Fibroblast of pulmonary artery (primary cell): ENCODE data around the gene IFITM1.

Experiments used
- DNase-seq: peaks from one replicate; pipeline ENCODE4 v3.0.0-alpha.2; 2010; ENCODE audit warnings: low read depth
- H3K4me3 ChIP-seq: replicated peaks from 2 replicates; pipeline ENCODE4 v1.5.1; 2011; ENCODE audit warnings: low read depth, mild to moderate bottlenecking, control low read depth, low read length, moderate library complexity
- TF ChIP-seq, protein P1 (sequence below): IDR thresholded peaks from 2 replicates; pipeline ENCODE4 v1.5.1; 2011; ENCODE audit warnings: mild to moderate bottlenecking, control low read depth, low read length, inconsistent platforms; ENCODE audit errors: missing control alignments

The IFITM1 gene

DNA sequence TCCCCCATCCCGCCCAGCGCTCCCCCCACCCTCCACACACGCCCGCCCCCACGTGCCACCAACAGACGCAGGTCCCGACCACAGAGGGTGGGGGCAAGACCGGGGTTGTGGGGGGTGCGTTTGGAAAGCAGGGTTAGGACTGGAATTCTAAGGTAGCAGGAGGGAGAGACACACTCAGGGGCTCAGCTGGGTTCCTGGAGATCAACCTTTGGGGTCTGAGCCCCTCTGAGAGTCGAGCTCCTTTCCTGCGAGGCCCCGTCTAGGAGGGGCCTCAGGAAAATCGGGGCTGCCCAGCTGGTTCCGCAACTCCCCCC, 24.5 kb upstream of the IFITM1 start:
- TF ChIP-seq, protein P1, sequence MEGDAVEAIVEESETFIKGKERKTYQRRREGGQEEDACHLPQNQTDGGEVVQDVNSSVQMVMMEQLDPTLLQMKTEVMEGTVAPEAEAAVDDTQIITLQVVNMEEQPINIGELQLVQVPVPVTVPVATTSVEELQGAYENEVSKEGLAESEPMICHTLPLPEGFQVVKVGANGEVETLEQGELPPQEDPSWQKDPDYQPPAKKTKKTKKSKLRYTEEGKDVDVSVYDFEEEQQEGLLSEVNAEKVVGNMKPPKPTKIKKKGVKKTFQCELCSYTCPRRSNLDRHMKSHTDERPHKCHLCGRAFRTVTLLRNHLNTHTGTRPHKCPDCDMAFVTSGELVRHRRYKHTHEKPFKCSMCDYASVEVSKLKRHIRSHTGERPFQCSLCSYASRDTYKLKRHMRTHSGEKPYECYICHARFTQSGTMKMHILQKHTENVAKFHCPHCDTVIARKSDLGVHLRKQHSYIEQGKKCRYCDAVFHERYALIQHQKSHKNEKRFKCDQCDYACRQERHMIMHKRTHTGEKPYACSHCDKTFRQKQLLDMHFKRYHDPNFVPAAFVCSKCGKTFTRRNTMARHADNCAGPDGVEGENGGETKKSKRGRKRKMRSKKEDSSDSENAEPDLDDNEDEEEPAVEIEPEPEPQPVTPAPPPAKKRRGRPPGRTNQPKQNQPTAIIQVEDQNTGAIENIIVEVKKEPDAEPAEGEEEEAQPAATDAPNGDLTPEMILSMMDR = no peak
- no peak for DNase-seq
- H3K4me3 ChIP-seq = peak overlapping the region; percentile 52

DNA sequence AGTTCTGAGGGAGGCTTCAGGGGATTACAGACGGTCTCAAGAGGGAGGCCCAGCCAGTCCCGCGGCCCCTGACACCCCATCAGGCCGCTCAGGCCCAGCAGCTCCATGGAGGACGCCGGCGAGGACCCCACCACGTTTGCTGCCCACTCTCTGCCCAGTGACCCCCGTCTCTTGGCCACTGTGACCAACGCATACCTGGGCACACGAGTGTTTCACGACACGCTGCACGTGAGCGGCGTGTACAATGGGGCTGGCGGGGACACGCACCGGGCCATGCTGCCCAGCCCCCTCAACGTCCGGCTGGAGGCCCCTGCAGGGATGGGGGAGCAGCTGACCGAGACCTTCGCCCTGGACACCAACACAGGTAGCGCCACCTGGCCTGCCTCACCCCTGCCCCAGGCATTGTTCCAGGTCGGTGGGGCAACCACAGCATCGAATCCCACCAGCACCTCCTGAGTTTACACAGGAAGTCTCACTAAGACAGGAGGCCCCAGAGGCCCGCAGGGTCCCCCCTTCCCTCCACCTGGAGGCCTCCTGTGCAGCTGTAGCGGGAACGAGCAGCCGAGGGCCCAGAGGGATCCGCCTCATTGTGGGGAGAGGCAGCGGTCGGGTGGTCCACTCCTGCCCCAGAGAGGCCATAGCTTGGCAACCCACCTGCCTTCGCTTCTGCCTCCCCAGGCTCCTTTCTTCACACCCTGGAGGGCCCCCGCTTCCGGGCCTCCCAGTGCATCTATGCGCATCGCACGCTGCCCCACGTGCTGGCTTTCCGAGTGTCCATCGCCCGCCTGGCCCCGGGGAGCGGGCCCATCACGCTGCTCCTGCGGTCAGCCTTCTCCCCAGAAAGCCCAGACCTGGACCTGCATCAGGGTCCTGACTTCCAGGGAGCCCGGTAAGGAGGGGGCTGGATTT, 23.9 kb upstream of the IFITM1 start:
- TF ChIP-seq, protein P1 = no peak
- no peak for DNase-seq
- peak overlapping the region; percentile 52 for H3K4me3 ChIP-seq

DNA sequence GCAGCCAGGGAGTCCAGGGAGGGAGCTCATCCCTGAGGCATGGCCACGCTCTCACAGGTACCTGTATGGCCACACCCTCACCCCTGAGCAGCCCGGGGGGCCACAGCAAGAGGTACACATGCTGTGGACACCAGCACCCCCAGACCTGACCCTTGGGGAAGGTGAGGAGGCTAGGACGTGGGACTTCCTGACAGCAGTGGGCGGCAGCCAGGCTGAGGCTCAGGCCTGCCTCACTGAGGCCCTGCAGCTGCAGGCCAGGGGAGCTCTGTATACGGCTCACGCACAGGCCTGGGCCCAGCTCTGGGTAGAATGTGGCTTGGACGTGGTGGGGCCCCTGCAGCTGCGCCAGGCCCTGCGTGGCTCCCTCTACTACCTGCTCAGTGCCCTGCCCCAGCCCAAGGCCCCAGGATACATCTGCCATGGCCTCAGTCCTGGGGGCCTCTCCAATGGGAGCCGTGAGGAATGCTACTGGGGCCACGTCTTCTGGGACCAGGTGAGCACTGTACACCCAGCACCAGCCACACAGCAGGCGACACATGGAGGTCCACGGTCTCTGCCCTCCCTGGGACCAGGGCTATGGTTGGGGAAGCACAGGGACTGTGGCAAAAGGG, 23.1 kb upstream of the IFITM1 start:
- TF ChIP-seq, protein P1 = no peak
- DNase-seq = no peak
- no peak overlapping the region for H3K4me3 ChIP-seq

DNA sequence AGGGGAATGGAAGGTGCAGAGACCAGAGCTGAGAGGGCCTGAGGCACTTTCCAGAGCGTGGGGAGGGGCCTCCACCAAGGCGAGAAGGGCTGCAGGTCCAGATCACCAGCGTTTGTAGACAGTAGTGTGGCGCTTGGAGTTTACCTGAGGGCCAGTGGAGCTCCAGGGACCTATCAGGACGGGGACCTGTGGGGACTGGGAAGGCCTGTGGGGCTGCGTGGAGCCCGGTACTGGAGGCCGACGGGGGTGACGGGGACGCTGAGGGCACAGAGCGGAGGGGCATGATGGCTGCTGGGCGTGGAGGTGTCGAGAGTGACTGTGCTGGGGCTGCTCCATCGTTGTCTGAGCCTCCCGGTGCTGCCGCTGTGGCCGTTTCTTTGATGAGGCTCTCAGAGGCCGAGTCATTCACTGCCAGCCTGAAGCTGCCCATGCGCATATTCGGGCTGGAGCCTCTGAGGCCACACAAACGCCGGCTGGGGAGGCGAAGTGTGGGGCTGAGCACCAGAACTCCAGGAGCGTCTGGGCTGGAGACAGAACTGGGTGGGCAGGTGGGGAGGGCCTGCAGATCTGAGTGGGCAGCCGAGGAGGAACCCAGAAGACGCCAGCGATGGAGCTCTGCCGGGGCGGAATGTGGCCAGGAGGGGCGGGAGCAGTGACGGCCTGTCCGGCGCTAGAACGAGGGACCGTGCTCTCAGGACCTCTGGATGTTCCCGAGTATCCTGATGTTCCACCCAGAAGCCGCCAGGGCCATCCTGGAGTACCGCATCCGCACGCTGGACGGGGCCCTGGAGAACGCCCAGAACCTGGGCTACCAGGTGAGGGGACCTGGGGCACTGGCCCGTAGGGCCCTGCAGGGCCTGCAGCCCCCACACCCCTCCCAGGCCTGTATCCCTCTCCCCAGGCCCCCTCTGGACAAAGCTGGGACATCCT, 22.3 kb upstream of the IFITM1 start:
- H3K4me3 ChIP-seq = no peak overlapping the region
- no peak for DNase-seq
- TF ChIP-seq, protein P1 = no peak

DNA sequence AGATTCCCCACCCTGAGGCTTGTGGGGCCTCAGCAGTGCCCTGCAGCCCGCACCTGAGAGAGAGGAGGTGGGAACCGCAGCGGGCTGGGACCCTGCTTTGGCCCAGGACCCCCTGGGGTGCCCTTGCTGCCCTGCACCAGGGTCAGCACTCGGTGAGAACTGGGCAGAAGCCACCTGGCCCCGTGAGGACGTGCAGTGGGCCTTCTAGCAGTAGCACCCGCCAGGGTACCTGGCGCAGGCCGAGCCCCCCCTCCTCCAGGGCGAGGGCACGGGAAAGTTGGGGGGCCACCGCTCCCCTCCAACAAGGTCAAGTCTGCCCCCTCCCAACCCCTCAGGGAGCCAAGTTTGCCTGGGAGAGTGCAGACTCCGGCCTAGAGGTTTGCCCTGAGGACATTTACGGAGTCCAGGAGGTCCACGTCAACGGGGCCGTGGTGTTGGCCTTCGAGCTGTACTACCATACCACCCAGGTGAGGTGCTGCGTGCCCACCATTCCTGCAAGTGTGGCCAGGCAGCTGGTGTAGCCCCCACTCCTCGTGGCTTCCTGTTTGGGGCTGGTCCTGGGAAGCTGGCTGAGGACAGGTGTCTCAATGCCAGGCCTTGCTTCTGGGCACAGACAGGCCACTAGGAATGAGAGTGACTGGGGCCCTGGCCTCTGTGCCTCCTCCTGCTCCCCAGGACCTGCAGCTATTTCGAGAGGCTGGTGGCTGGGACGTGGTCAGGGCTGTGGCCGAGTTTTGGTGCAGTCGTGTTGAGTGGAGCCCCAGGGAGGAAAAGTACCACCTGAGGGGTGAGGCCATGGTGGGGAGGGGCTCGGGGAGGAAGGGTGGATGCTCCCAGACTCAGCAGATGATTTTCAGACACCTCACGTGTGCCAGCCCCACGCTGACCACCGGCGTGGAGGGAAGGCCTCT, 21.4 kb upstream of the IFITM1 start:
- H3K4me3 ChIP-seq = no peak overlapping the region
- no peak for DNase-seq
- TF ChIP-seq, protein P1 = no peak

DNA sequence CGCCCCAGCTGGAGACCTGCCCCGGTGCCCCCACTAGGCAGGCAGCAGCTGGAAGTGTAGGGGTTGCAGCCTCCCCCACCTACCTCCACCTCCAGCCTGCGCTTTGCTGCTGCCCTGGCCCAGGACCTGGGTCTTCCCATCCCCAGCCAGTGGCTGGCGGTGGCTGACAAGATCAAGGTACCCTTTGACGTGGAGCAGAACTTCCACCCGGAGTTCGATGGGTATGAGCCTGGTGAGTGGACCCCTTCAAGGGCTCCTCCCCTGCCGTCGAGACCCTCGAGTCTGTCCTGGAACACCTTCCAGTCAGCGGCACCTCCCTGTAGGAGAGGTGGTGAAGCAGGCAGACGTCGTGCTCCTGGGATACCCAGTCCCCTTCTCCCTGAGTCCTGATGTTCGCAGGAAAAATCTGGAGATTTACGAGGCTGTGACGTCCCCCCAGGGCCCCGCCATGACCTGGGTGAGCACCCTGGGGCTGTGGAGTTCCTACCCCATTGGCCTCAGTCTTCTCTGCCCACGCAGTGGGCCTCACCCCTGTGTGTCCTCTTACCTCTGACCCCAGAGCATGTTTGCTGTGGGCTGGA, 20.5 kb upstream of the IFITM1 start:
- TF ChIP-seq, protein P1 = no peak
- no peak overlapping the region for H3K4me3 ChIP-seq
- no peak for DNase-seq
